Parathyroid adenoma (tissue), 2 donors: ENCODE results near the gene AHI1.
"Not testable (repeated sequence)": the region's sequence is repeated elsewhere in the genome, so short reads cannot be mapped to it uniquely, and the experiment has no call there.

Experiments
- H2AFZ ChIP-seq: fragments of 300-600 bp; sonication (generic); one replicate; pipeline ENCODE4 v1.7.0; 2017; ENCODE audit warnings: antibody characterized with exemption, mild to moderate bottlenecking
- H3K27ac ChIP-seq: fragments of 300-600 bp; sonication (generic); one replicate; pipeline ENCODE4 v1.7.0; 2017
- H3K27me3 ChIP-seq: fragments of 300-600 bp; sonication (generic); one replicate; pipeline ENCODE4 v1.7.0; 2017; ENCODE audit warnings: low read length; ENCODE audit not compliant: control insufficient read depth, insufficient read depth
- H3K36me3 ChIP-seq: fragments of 300-600 bp; sonication (generic); one replicate; pipeline ENCODE4 v1.7.0; 2017; ENCODE audit warnings: low read length; ENCODE audit not compliant: control insufficient read depth, insufficient read depth
- H3K4me1 ChIP-seq: fragments of 300-600 bp; sonication (generic); one replicate; pipeline ENCODE4 v1.7.0; 2017; ENCODE audit warnings: control low read depth
- H3K4me2 ChIP-seq: fragments of 300-600 bp; sonication (generic); one replicate; pipeline ENCODE4 v1.7.0; 2017; ENCODE audit warnings: low read length
- H3K4me3 ChIP-seq: fragments of 300-600 bp; sonication (generic); one replicate; pipeline ENCODE4 v1.7.0; 2017; ENCODE audit warnings: low read depth, low read length
- H3K79me2 ChIP-seq: fragments of 300-600 bp; sonication (generic); one replicate; pipeline ENCODE4 v1.7.0; 2017; ENCODE audit warnings: control low read depth
- H3K9ac ChIP-seq: fragments of 300-600 bp; sonication (generic); one replicate; pipeline ENCODE4 v1.7.0; 2017; ENCODE audit warnings: mild to moderate bottlenecking
- H3K9me3 ChIP-seq: fragments of 300-600 bp; sonication (generic); one replicate; pipeline ENCODE4 v1.7.0; 2017; ENCODE audit warnings: low read length; ENCODE audit not compliant: control insufficient read depth
- CTCF ChIP-seq: fragments of 300-600 bp; sonication (generic); IDR thresholded peaks from one replicate; pipeline ENCODE4 v1.7.0; 2017; ENCODE audit warnings: antibody characterized with exemption, mild to moderate bottlenecking
- donor health status: primary hyperparathyroidism.

AHI1 gene

GRCh38 chr6:135372758-135373157 lies 124.8 kb downstream of the AHI1 start:
- Histone ChIP-seq H3K9ac (no peak overlapping the region), H2AFZ (no peak overlapping the region), H3K27ac (no peak overlapping the region), H3K36me3 (no peaks in the 10 kb centered on the region), H3K79me2 (no peaks in the 10 kb centered on the region), H3K4me1 (no peaks in the 10 kb centered on the region), H3K27me3 (no peaks in the 10 kb centered on the region), H3K4me3 (no peak overlapping the region), H3K9me3 (no peaks in the 10 kb centered on the region), H3K4me2 (no peak overlapping the region)
- TF ChIP-seq CTCF = no peak

- not testable (repeated sequence) for H3K36me3 ChIP-seq, H3K4me1 ChIP-seq, H3K27me3 ChIP-seq, H2AFZ ChIP-seq, H3K79me2 ChIP-seq, H3K4me2 ChIP-seq, H3K4me3 ChIP-seq, H3K9ac ChIP-seq, H3K27ac ChIP-seq, H3K9me3 ChIP-seq
Observed at GRCh38 chr6:135363622-135364021, 133.9 kb downstream of the AHI1 start.

GRCh38 chr6:135362124-135362523 lies 135.4 kb downstream of the AHI1 start:
- TF ChIP-seq CTCF = no peak

DNA sequence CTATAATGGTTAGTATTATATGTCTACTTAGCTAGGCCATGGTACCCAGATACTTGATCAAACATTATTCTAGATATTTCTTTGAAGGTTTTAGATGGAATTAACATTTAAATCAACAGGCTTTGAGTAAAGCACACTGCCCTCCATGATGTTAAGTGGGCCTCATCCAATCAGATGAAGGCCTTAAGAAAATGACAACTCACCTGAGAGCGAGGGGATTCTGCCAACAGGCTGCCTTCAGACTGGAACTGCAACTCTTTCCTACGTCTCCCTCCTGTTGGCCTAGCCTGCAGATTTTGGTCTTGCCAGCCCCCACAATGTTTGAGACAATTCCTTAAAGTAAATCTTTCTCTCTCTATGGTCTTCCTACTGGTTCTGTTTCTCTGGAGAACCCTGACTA lies 137.3 kb downstream of the AHI1 start:
- H3K36me3 ChIP-seq = no peaks in the 10 kb centered on the region
- no peak overlapping the region for H2AFZ ChIP-seq
- no peaks in the 10 kb centered on the region for H3K79me2 ChIP-seq
- H3K27me3 ChIP-seq = no peaks in the 10 kb centered on the region
- no peak overlapping the region for H3K27ac ChIP-seq
- H3K9me3 ChIP-seq = no peaks in the 10 kb centered on the region
- H3K4me1 ChIP-seq = no peaks in the 10 kb centered on the region
- no peak overlapping the region for H3K4me2 ChIP-seq
- H3K9ac ChIP-seq = no peak overlapping the region
- no peak for TF ChIP-seq CTCF
- no peak overlapping the region for H3K4me3 ChIP-seq

More at GRCh38 chr6:135362124-135362523, 135.4 kb downstream of the AHI1 start:
- Histone ChIP-seq H3K4me3 (no peak overlapping the region), H3K27me3 (no peaks in the 10 kb centered on the region), H3K9ac (no peak overlapping the region), H3K27ac (no peak overlapping the region), H3K9me3 (no peaks in the 10 kb centered on the region), H3K79me2 (no peaks in the 10 kb centered on the region), H3K4me2 (no peak overlapping the region), H3K4me1 (no peaks in the 10 kb centered on the region), H3K36me3 (no peaks in the 10 kb centered on the region), H2AFZ (no peak overlapping the region)

DNA sequence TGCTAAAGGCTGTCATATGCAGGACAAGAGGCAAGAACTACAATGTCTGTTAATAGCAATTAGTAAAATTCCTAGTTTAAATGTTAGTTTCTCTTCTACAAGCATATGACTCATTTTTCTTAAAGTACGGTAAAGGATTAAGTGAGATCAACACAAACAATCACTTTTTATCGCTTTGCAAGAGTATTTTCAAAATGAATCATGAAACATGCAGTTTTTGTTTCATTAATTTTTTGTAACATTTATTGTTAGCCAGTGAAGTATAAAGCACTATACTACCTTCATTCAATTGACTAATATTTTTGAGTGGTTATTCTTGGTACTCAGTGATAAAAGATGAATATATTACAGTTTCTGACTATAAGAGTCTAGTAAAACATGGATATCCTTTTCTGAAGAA lies 138.6 kb downstream of the AHI1 start:
- H3K79me2 ChIP-seq = no peaks in the 10 kb centered on the region
- H3K27ac ChIP-seq = no peak overlapping the region
- H3K4me1 ChIP-seq = no peaks in the 10 kb centered on the region
- H3K36me3 ChIP-seq = no peaks in the 10 kb centered on the region
- TF ChIP-seq CTCF = no peak
- no peak overlapping the region for H3K9ac ChIP-seq
- H3K27me3 ChIP-seq = no peaks in the 10 kb centered on the region
- H3K4me3 ChIP-seq = no peak overlapping the region
- no peaks in the 10 kb centered on the region for H3K9me3 ChIP-seq
- H3K4me2 ChIP-seq = no peak overlapping the region
- H2AFZ ChIP-seq = no peak overlapping the region
